GM06990 (cell line): ENCODE data around the gene LRRC42.
"Not testable (repeated sequence)": the region's sequence is repeated elsewhere in the genome, so short reads cannot be mapped to it uniquely, and the experiment has no call there.

Source experiments
- DNase-seq: peaks from one replicate; pipeline ENCODE4 v3.0.0-alpha.2; 2011; ENCODE audit not compliant: insufficient read length; ENCODE audit errors: extremely low read depth
- H3K27me3 ChIP-seq: replicated peaks from 2 replicates; pipeline ENCODE4 v1.6.0; 2011; ENCODE audit warnings: low read length; ENCODE audit not compliant: control insufficient read depth, insufficient read depth
- H3K36me3 ChIP-seq: 2 replicates; pipeline ENCODE4 v1.5.1; 2011; ENCODE audit warnings: low read length; ENCODE audit not compliant: control insufficient read depth, insufficient read depth
- H3K4me3 ChIP-seq: replicated peaks from 2 replicates; pipeline ENCODE4 v1.5.1; 2011; ENCODE audit warnings: low read depth, mild to moderate bottlenecking, control low read depth, low read length
- CTCF ChIP-seq: IDR thresholded peaks from 2 replicates; pipeline ENCODE4 v1.5.1; 2011; ENCODE audit warnings: low read length, control low read depth, mild to moderate bottlenecking, inconsistent platforms; ENCODE audit not compliant: insufficient read depth, poor library complexity, severe bottlenecking

Gene LRRC42

GRCh38 chr1:53984726-53985125 lies 38.6 kb downstream of the LRRC42 start:
- Histone ChIP-seq H3K36me3 (no peaks in the 10 kb centered on the region), H3K27me3 (no peaks in the 10 kb centered on the region), H3K4me3 (no peak overlapping the region)
- TF ChIP-seq CTCF: no peak
- DNase-seq: no peak

DNA sequence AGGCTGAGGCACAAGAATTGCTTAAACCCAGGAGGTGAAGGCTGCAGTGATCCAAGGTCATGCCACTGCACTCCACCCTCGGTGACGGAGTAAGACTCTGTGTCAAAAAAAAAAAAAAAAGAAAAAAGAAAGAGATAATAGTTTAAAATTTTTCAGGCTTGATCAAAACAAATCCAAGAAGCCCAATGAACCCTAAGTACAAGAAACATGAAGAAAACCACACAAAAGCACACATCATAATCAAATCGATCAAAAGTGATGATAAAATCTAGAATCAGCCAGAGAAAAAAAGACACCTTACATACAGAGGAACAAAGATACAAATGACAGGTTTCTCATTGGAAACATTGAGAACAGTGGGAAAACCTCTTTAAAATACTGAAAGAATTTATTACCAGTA lies 40.3 kb downstream of the LRRC42 start:
- no peak for DNase-seq
- no peak for TF ChIP-seq CTCF
- H3K27me3 ChIP-seq: no peaks in the 10 kb centered on the region

GRCh38 chr1:53987880-53988279 lies 41.7 kb downstream of the LRRC42 start:
- no peak for DNase-seq

More for the DNA sequence above, 40.3 kb downstream of the LRRC42 start:
- no peaks in the 10 kb centered on the region for H3K36me3 ChIP-seq
- no peak overlapping the region for H3K4me3 ChIP-seq

GRCh38 chr1:53992085-53992874 lies 46.1 kb downstream of the LRRC42 start:
- no peak for DNase-seq
- H3K4me3 ChIP-seq: no peak overlapping the region
- H3K27me3 ChIP-seq: no peaks in the 10 kb centered on the region
- no peak for TF ChIP-seq CTCF
- H3K36me3 ChIP-seq: no peaks in the 10 kb centered on the region

More at GRCh38 chr1:53987880-53988279, 41.7 kb downstream of the LRRC42 start:
- Histone ChIP-seq H3K4me3 (no peak overlapping the region), H3K27me3 (no peaks in the 10 kb centered on the region), H3K36me3 (no peaks in the 10 kb centered on the region)
- no peak for TF ChIP-seq CTCF

DNA sequence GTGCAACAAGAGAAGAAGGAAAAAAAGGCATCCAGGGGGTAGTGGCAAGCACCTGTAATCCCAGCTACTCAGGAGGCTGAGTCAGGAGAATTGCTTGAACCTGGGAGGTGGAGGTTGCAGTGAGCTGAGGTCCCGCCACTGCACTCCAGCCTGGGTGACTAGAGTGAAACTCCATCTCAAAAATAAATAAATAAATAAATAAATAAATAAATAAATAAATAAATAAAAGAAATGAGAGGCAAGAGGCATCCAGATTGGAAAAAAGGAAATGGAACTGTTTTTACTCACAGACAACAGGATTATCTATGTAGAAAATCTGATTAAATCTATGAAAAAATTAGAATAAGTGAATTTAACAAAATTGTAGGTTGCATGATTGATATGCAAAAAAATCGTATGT lies 48.4 kb downstream of the LRRC42 start:
- H3K4me3 ChIP-seq, DNase-seq, H3K36me3 ChIP-seq, H3K27me3 ChIP-seq: not testable (repeated sequence)

DNA sequence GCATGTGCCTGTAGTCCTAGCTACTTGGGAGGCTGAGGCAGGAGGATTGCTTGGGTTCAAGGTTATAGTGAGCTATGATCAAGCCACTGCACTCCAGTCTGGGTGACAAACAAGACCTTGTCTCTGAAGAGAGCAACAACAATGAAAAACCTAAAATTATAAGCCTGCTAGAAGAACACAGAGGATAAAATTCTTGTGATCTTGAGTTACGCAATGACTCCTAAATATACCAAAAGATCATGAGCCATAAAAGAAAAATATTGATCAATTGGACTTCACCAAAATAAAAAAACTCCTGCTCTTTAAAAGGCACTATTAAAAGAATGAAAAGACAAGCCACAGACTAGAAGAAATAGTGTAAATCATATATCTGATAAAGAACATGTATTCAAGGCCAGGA lies 49.5 kb downstream of the LRRC42 start:
- no peaks in the 10 kb centered on the region for H3K27me3 ChIP-seq
- H3K36me3 ChIP-seq: no peaks in the 10 kb centered on the region
- TF ChIP-seq CTCF: no peak
- no peak for DNase-seq
- H3K4me3 ChIP-seq: no peak overlapping the region
